OCI-LY7 (cell line): ENCODE results near the gene SARDH.

Experiments used
- CTCF ChIP-seq: fragments of 200-600 bp; sonication (generic); conservative IDR thresholded peaks from 2 replicates; pipeline ENCODE4 v1.5.1; 2014; ENCODE audit warnings: mild to moderate bottlenecking, antibody characterized with exemption, low read length, moderate library complexity, mixed read lengths
- EZH2phosphoT487 ChIP-seq: fragments of 200-600 bp; sonication (generic); IDR thresholded peaks from 2 replicates; pipeline ENCODE4 v1.6.1; 2018; ENCODE audit warnings: low read depth, borderline replicate concordance, mild to moderate bottlenecking, mixed run types, antibody characterized with exemption, low read length, moderate library complexity, mixed read lengths

- TF ChIP-seq CTCF (no peak), EZH2phosphoT487 (no peak)
Measured at GRCh38 chr9:133735931-133736330, 2.2 kb downstream of the SARDH start.
